Neural cell (in vitro differentiated cells): ENCODE measurements around the gene CUL2. TPM values are rescaled to one million over a fixed set of nuclear protein-coding genes. Genes with fewer than 3 reads are reported as not detected.

Experiments used
- H2AFZ ChIP-seq: fragments of 200-600, 300-800 bp; sonication (generic), shearing (Covaris generic); 2 replicates; pipeline ENCODE4 v1.6.0; 2014; ENCODE audit warnings: low read depth, mild to moderate bottlenecking, antibody characterized with exemption, low read length, moderate library complexity
- H3F3A ChIP-seq: fragments of 200-600 bp; shearing (Covaris generic); 2 replicates; pipeline ENCODE4 v1.6.1; 2016; ENCODE audit warnings: mild to moderate bottlenecking, moderate library complexity, mixed read lengths, antibody characterized with exemption, low read length; ENCODE audit not compliant: insufficient read depth, poor library complexity, severe bottlenecking
- H3K27ac ChIP-seq: fragments of 200-600, 300-800 bp; sonication (generic), shearing (Covaris generic); 2 replicates; pipeline ENCODE4 v1.5.1; 2014; ENCODE audit warnings: mild to moderate bottlenecking, low read length, moderate library complexity
- H3K27me3 ChIP-seq: fragments of 300-800, 200-600 bp; sonication (generic), shearing (Covaris generic); 2 replicates; pipeline ENCODE4 v1.6.0; 2014; ENCODE audit warnings: mild to moderate bottlenecking, low read depth, low read length, moderate library complexity; ENCODE audit not compliant: insufficient read depth
- H3K36me3 ChIP-seq: fragments of 300-800, 200-600 bp; sonication (generic), shearing (Covaris generic); 2 replicates; pipeline ENCODE4 v1.5.1; 2014; ENCODE audit warnings: mild to moderate bottlenecking, antibody characterized with exemption, low read length, moderate library complexity; ENCODE audit not compliant: insufficient read depth
- H3K4me2 ChIP-seq: fragments of 300-800, 200-600 bp; sonication (generic), shearing (Covaris generic); 2 replicates; pipeline ENCODE4 v1.6.0; 2014; ENCODE audit warnings: mild to moderate bottlenecking, low read length
- H3K4me3 ChIP-seq: fragments of 300-800, 200-600 bp; sonication (generic), shearing (Covaris generic); 2 replicates; pipeline ENCODE4 v1.5.1; 2014; ENCODE audit warnings: mild to moderate bottlenecking, low read length, moderate library complexity
- H3K79me2 ChIP-seq: fragments of 200-600 bp; shearing (Covaris generic); replicated peaks from 2 replicates; pipeline ENCODE4 v1.6.0; 2014; ENCODE audit warnings: mild to moderate bottlenecking, low read length, moderate library complexity; ENCODE audit not compliant: insufficient read depth
- H3K9ac ChIP-seq: fragments of 300-800, 200-600 bp; sonication (generic), shearing (Covaris generic); 2 replicates; pipeline ENCODE4 v1.6.1; 2016; ENCODE audit warnings: mild to moderate bottlenecking, low read length, mixed read lengths
- H3K9me2 ChIP-seq: fragments of 200-600 bp; shearing (Covaris generic); 2 replicates; pipeline ENCODE4 v1.6.1; 2016; ENCODE audit warnings: mild to moderate bottlenecking, low read length, mixed read lengths; ENCODE audit not compliant: insufficient read depth
- H3K9me3 ChIP-seq: fragments of 200-600, 300-800 bp; sonication (generic), shearing (Covaris generic); 2 replicates; pipeline ENCODE4 v1.6.1; 2016; ENCODE audit warnings: mild to moderate bottlenecking, mixed run types, low read length, moderate library complexity, mixed read lengths
- H4K20me1 ChIP-seq: fragments of 200-600 bp; shearing (Covaris generic); 2 replicates; pipeline ENCODE4 v1.6.1; 2016; ENCODE audit warnings: mild to moderate bottlenecking, mixed run types; ENCODE audit not compliant: insufficient read depth
- EP300 ChIP-seq: fragments of 450-650 bp; conservative IDR thresholded peaks from 2 replicates; pipeline ENCODE4 v1.6.1; 2014; ENCODE audit warnings: antibody characterized with exemption, mild to moderate bottlenecking, moderate library complexity; ENCODE audit not compliant: poor library complexity, severe bottlenecking
- EZH2 ChIP-seq: fragments of 200-600, 300-800 bp; shearing (Covaris generic), sonication (generic); IDR thresholded peaks from 2 replicates; pipeline ENCODE4 v1.6.1; 2014; ENCODE audit warnings: antibody characterized with exemption, low read length, borderline replicate concordance, mild to moderate bottlenecking; ENCODE audit not compliant: insufficient read depth, poor library complexity, severe bottlenecking
- MXI1 ChIP-seq: fragments of 450-650 bp; conservative IDR thresholded peaks from 2 replicates; pipeline ENCODE4 v1.6.1; 2014; ENCODE audit warnings: antibody characterized with exemption, mild to moderate bottlenecking; ENCODE audit not compliant: poor library complexity, severe bottlenecking
- POLR2AphosphoS5 ChIP-seq: IDR thresholded peaks from 2 replicates; pipeline ENCODE4 v1.6.1; 2012
- RAD21 ChIP-seq: fragments of 450-650 bp; conservative IDR thresholded peaks from 2 replicates; pipeline ENCODE4 v1.6.1; 2014; ENCODE audit warnings: antibody characterized with exemption, mild to moderate bottlenecking, moderate library complexity
- SMC3 ChIP-seq: fragments of 450-650 bp; conservative IDR thresholded peaks from 2 replicates; pipeline ENCODE4 v1.6.1; 2014; ENCODE audit warnings: antibody characterized with exemption, mild to moderate bottlenecking, moderate library complexity; ENCODE audit not compliant: poor library complexity
- TAF1 ChIP-seq: IDR thresholded peaks from 2 replicates; pipeline ENCODE4 v1.6.1; 2012; ENCODE audit warnings: low read depth
- polyA plus RNA-seq: library from polyadenylated mRNA; depleted of rRNA; stranded (reverse); fragments of >200 nt; gene quantifications from 2 replicates; pipeline ENCODE4 v1.2.3, GENCODE V29; 2014
- TF ChIP-seq, protein P1 (sequence below): fragments of 450-650 bp; IDR thresholded peaks from 2 replicates; pipeline ENCODE4 v1.5.1; 2014; ENCODE audit warnings: antibody characterized with exemption, mild to moderate bottlenecking, moderate library complexity; ENCODE audit not compliant: poor library complexity, severe bottlenecking
- TF ChIP-seq, protein P2 (sequence below): IDR thresholded peaks from 2 replicates; pipeline ENCODE4 v1.6.1; 2012; ENCODE audit warnings: borderline replicate concordance

Gene CUL2
- polyA plus RNA-seq, 1 donor from 2014 or later = 40.5 TPM

DNA sequence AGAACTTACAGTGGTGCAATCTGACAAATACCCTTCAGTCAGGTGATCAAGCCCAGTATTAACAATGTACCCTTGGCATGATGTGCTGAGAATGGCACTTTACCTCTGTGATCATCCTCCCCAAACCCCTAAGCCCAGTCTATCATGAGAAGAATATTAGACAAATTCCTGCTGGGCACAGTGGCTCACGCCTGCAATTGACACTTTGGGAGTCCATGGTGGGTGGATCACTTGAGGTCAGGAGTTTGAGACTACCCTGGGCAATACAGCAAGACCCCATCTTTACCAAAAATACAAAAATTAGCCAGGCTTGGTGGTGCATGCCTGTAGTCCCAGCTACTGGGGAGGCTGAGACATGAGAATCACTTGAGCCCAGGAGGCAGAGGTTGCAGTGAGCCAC is 7.4 kb upstream of the CUL2 start:
- Histone ChIP-seq H2AFZ (no peak overlapping the region), H3K27ac (no peak overlapping the region), H3K36me3 (no peaks in the 10 kb centered on the region)

DNA sequence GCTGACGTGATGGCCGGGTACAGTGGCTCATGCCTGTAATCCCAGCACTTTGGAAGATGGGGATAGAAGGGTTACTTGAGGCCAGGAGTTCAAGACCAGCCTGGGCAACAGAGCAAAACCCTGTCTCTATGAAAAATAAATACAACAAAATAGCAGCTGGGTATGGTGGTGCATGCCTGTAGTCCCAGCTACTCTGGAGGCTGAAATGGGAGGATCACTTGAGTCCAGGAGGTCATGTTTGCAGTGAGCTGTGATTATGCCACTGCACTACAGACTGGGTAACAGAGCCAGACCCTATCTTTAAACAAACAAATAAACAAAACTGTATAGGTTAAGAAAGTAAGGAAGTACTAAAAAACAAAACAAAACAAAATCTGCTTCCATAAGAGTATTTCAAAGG is 6.2 kb upstream of the CUL2 start:
- Histone ChIP-seq H3K79me2 (no peaks in the 10 kb centered on the region), H3K27me3 (no peaks in the 10 kb centered on the region), H3K9me3 (no peaks in the 10 kb centered on the region), H3K9ac (no peak overlapping the region), H3F3A (no peaks in the 10 kb centered on the region), H3K27ac (no peak overlapping the region), H3K36me3 (no peaks in the 10 kb centered on the region), H4K20me1 (no peaks in the 10 kb centered on the region), H3K4me3 (no peak overlapping the region), H3K4me2 (no peak overlapping the region), H2AFZ (no peak overlapping the region), H3K9me2 (no peaks in the 10 kb centered on the region)
- no peak for TF ChIP-seq TAF1
- no peak for TF ChIP-seq EZH2
- TF ChIP-seq, protein P1, sequence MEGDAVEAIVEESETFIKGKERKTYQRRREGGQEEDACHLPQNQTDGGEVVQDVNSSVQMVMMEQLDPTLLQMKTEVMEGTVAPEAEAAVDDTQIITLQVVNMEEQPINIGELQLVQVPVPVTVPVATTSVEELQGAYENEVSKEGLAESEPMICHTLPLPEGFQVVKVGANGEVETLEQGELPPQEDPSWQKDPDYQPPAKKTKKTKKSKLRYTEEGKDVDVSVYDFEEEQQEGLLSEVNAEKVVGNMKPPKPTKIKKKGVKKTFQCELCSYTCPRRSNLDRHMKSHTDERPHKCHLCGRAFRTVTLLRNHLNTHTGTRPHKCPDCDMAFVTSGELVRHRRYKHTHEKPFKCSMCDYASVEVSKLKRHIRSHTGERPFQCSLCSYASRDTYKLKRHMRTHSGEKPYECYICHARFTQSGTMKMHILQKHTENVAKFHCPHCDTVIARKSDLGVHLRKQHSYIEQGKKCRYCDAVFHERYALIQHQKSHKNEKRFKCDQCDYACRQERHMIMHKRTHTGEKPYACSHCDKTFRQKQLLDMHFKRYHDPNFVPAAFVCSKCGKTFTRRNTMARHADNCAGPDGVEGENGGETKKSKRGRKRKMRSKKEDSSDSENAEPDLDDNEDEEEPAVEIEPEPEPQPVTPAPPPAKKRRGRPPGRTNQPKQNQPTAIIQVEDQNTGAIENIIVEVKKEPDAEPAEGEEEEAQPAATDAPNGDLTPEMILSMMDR = no peak
- TF ChIP-seq EP300 = no peak
- no peak for TF ChIP-seq SMC3
- TF ChIP-seq, protein P2, sequence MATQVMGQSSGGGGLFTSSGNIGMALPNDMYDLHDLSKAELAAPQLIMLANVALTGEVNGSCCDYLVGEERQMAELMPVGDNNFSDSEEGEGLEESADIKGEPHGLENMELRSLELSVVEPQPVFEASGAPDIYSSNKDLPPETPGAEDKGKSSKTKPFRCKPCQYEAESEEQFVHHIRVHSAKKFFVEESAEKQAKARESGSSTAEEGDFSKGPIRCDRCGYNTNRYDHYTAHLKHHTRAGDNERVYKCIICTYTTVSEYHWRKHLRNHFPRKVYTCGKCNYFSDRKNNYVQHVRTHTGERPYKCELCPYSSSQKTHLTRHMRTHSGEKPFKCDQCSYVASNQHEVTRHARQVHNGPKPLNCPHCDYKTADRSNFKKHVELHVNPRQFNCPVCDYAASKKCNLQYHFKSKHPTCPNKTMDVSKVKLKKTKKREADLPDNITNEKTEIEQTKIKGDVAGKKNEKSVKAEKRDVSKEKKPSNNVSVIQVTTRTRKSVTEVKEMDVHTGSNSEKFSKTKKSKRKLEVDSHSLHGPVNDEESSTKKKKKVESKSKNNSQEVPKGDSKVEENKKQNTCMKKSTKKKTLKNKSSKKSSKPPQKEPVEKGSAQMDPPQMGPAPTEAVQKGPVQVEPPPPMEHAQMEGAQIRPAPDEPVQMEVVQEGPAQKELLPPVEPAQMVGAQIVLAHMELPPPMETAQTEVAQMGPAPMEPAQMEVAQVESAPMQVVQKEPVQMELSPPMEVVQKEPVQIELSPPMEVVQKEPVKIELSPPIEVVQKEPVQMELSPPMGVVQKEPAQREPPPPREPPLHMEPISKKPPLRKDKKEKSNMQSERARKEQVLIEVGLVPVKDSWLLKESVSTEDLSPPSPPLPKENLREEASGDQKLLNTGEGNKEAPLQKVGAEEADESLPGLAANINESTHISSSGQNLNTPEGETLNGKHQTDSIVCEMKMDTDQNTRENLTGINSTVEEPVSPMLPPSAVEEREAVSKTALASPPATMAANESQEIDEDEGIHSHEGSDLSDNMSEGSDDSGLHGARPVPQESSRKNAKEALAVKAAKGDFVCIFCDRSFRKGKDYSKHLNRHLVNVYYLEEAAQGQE = no peak
- no peak for TF ChIP-seq RAD21
- TF ChIP-seq POLR2AphosphoS5 = no peak
- no peak for TF ChIP-seq MXI1

More for the DNA sequence above, 7.4 kb upstream of the CUL2 start:
- H3K9me3 ChIP-seq = no peaks in the 10 kb centered on the region
- no peaks in the 10 kb centered on the region for H3K27me3 ChIP-seq
- no peak overlapping the region for H3K4me3 ChIP-seq
- H3K9me2 ChIP-seq = no peaks in the 10 kb centered on the region
- no peaks in the 10 kb centered on the region for H4K20me1 ChIP-seq
- H3K4me2 ChIP-seq = no peak overlapping the region
- H3K9ac ChIP-seq = no peak overlapping the region
- no peaks in the 10 kb centered on the region for H3K79me2 ChIP-seq
- TF ChIP-seq EP300 (no peak), TAF1 (no peak), RAD21 (no peak), SMC3 (no peak), MXI1 (no peak), POLR2AphosphoS5 (no peak), EZH2 (no peak)
- TF ChIP-seq, protein P1 = no peak
- TF ChIP-seq, protein P2 = no peak
- no peaks in the 10 kb centered on the region for H3F3A ChIP-seq
